HL-60 (cell line): ENCODE results near the gene CCL3.
"Not testable (repeated sequence)": the region's sequence is repeated elsewhere in the genome, so short reads cannot be mapped to it uniquely, and the experiment has no call there.

Source experiments
- DNase-seq, 2 experiments: peaks; one replicate each; pipeline ENCODE4 v3.0.0-alpha.2; 2010 to 2020; ENCODE audit warnings: low read depth in 1 of 2, low spot score in 1 of 2
- H3K27ac ChIP-seq: fragments of 250-450 bp; sonication (Bioruptor Pico); replicated peaks from 2 replicates; pipeline ENCODE4 v1.5.1; 2020; ENCODE audit warnings: mild to moderate bottlenecking, moderate library complexity
- H3K27me3 ChIP-seq: fragments of 250-450 bp; sonication (Bioruptor Pico); 2 replicates; pipeline ENCODE4 v1.5.1; 2021; ENCODE audit warnings: mild to moderate bottlenecking, moderate library complexity; ENCODE audit not compliant: insufficient read depth, poor library complexity, severe bottlenecking
- H3K4me3 ChIP-seq: replicated peaks from 2 replicates; pipeline ENCODE4 v1.5.1; 2011; ENCODE audit warnings: mild to moderate bottlenecking, control low read depth, low read length; ENCODE audit not compliant: insufficient read depth
- GABPA ChIP-seq: IDR thresholded peaks from 2 replicates; pipeline ENCODE4 v1.6.1; 2012; ENCODE audit warnings: low read depth
- POLR2AphosphoS5 ChIP-seq: IDR thresholded peaks from 2 replicates; pipeline ENCODE4 v1.6.1; 2012; ENCODE audit warnings: low read depth
- SPI1 ChIP-seq: IDR thresholded peaks from 2 replicates; pipeline ENCODE4 v1.6.1; 2012; ENCODE audit warnings: low read depth, mild to moderate bottlenecking, borderline replicate concordance
- TF ChIP-seq, protein P1 (sequence below): IDR thresholded peaks from one replicate; pipeline ENCODE4 v1.5.1; 2011; ENCODE audit warnings: low read length, control low read depth, inconsistent platforms; ENCODE audit not compliant: insufficient read depth
- TF ChIP-seq, protein P2 (sequence below): IDR thresholded peaks from 2 replicates; pipeline ENCODE4 v1.6.1; 2012; ENCODE audit warnings: low read depth; ENCODE audit not compliant: insufficient replicate concordance

The CCL3 gene

DNA sequence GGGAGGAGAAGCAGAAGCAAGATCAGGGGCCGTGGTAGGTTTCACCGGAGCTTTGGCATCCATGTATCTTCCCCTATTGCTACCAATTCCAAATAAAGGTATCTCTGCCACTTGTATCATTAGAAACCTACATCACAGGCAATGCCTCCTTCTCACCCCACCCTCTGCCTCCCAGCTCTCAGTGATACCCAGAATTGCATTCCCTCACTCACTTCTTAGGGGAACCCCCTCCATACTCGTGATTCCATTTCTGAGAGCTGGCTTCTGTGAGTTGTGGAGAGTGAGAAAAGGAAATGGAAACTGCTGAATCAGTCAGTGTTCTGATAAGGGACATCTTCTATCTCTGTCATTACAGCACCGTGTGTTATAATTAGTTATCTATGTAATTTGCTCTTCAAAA is 2.3 kb upstream of the CCL3 start:
- TF ChIP-seq, protein P1, sequence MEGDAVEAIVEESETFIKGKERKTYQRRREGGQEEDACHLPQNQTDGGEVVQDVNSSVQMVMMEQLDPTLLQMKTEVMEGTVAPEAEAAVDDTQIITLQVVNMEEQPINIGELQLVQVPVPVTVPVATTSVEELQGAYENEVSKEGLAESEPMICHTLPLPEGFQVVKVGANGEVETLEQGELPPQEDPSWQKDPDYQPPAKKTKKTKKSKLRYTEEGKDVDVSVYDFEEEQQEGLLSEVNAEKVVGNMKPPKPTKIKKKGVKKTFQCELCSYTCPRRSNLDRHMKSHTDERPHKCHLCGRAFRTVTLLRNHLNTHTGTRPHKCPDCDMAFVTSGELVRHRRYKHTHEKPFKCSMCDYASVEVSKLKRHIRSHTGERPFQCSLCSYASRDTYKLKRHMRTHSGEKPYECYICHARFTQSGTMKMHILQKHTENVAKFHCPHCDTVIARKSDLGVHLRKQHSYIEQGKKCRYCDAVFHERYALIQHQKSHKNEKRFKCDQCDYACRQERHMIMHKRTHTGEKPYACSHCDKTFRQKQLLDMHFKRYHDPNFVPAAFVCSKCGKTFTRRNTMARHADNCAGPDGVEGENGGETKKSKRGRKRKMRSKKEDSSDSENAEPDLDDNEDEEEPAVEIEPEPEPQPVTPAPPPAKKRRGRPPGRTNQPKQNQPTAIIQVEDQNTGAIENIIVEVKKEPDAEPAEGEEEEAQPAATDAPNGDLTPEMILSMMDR: no peak
- no peak for TF ChIP-seq SPI1
- no peak for TF ChIP-seq POLR2AphosphoS5
- no peak for TF ChIP-seq GABPA
- TF ChIP-seq, protein P2, sequence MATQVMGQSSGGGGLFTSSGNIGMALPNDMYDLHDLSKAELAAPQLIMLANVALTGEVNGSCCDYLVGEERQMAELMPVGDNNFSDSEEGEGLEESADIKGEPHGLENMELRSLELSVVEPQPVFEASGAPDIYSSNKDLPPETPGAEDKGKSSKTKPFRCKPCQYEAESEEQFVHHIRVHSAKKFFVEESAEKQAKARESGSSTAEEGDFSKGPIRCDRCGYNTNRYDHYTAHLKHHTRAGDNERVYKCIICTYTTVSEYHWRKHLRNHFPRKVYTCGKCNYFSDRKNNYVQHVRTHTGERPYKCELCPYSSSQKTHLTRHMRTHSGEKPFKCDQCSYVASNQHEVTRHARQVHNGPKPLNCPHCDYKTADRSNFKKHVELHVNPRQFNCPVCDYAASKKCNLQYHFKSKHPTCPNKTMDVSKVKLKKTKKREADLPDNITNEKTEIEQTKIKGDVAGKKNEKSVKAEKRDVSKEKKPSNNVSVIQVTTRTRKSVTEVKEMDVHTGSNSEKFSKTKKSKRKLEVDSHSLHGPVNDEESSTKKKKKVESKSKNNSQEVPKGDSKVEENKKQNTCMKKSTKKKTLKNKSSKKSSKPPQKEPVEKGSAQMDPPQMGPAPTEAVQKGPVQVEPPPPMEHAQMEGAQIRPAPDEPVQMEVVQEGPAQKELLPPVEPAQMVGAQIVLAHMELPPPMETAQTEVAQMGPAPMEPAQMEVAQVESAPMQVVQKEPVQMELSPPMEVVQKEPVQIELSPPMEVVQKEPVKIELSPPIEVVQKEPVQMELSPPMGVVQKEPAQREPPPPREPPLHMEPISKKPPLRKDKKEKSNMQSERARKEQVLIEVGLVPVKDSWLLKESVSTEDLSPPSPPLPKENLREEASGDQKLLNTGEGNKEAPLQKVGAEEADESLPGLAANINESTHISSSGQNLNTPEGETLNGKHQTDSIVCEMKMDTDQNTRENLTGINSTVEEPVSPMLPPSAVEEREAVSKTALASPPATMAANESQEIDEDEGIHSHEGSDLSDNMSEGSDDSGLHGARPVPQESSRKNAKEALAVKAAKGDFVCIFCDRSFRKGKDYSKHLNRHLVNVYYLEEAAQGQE: no peak
- no peak overlapping the region for H3K4me3 ChIP-seq
- DNase-seq: no peak
- H3K27ac ChIP-seq: no peak overlapping the region
- H3K27me3 ChIP-seq: no peaks in the 10 kb centered on the region

DNA sequence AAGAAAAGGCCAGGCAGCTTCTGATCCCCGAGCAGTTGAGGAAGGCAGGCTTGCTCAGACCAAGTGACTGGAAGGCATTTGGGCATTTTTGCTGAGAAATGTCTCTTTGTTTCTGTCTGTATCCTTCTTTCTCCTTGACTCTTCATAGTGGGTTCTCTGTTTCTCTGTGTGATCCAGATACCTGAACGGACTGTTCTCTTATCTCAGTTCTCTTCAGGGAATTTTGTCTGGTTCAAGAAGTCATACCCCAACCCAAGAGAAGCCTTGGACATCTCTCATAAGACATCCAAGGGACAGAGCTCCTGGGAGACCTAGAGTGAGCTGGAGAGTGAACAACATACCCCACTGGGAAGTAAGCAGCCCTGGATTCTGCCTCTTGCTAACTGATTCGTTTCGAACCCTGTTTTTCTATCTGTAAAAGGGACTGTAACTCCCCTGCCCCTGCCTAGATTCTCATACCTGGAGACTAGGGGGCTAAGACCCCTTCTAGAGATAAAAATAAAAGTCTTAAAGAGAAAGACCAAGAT is 541 bp downstream of the CCL3 start:
- TF ChIP-seq GABPA (no peak), SPI1 (no peak), POLR2AphosphoS5 (no peak)
- TF ChIP-seq, protein P1: no peak
- TF ChIP-seq, protein P2: no peak

DNA sequence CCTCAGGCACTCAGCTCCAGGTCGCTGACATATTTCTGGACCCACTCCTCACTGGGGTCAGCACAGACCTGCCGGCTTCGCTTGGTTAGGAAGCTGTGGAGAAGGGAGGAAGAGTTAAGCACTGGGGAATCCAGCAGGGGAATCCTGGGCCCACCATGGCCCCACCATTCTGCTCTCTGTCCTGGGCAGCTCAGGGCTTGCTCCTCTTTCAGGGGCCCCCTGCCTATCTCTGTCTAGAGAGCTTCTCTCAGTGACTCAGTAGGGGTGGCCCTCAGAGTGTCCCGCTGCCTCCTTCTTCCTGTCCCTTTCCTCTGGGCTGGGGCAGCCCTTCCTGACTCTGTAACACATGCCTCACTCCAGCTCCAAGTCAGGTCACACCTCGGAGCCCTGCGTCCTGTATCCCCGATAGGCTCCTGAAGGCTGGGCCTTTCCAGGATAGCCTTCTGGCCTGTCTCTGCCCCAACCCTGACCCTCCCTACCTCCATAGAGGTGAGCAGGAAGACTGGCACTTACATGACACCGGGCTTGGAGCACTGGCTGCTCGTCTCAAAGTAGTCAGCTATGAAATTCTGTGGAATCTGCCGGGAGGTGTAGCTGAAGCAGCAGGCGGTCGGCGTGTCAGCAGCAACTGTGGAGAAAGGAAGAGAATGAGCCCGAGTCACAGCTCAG is 1.1 kb downstream of the CCL3 start:
- TF ChIP-seq POLR2AphosphoS5: no peak; the same call in 1 of the 2 replicates
- TF ChIP-seq, protein P1: no peak
- TF ChIP-seq GABPA: no peak
- TF ChIP-seq, protein P2: no peak
- TF ChIP-seq SPI1: no peak
- no peak for DNase-seq
- Histone ChIP-seq H3K27me3 (no peaks in the 10 kb centered on the region), H3K27ac (no peak overlapping the region), H3K4me3 (no peak overlapping the region)

More for the DNA sequence above, 541 bp downstream of the CCL3 start:
- H3K27me3 ChIP-seq: no peaks in the 10 kb centered on the region
- H3K27ac ChIP-seq: no peak overlapping the region
- no peak for DNase-seq
- H3K4me3 ChIP-seq: no peak overlapping the region

DNA sequence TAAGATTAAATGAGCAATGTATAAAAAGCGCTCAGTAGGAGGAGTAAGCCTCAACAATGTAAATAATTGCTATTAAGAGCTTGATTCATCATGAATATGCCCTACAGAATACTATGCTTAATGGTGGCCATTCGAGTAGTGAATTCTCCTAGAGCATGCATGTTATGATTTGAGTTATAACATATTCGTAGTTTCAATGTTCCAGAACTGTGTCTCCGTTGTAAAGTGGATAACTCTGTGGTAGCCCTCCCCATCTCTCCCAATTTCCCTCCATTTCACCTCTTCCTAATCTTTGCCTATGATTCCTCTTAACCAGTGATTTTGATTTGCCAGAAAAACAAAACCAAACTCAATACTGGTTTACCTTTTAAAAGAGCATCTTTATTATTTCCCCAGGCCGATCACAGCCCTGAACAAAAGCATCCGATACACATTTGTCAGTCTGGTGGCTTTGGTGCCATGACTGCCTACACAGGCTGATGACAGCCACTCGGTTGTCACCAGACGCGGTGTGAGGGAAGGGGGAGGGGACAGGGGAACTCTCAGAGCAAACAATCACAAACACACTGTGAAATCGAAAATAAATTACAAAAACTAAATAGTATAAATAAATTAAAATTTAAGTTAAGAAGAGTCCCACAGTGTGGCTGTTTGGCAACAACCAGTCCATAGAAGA is 1.9 kb downstream of the CCL3 start:
- H3K27me3 ChIP-seq, H3K4me3 ChIP-seq, H3K27ac ChIP-seq, DNase-seq: not testable (repeated sequence)

DNA sequence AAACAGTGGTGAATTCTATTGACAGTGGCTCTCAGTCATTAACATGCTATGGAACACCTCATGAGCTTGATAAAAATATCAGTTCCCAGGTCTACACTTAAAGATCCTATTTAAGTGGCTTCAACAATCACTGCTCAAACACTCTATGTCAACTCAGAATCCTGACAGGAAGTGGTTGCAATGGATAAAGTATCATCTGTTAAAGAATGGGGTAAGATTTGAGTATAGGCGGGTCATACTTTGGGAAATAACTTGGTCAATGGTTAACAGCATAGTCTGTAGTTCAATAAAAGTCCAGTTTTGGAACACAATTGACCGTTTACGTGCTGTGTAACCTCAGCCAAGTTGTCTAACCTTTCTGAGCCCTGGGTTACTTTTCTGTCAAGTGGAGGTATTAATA is 2.5 kb downstream of the CCL3 start:
- DNase-seq, H3K27me3 ChIP-seq, H3K27ac ChIP-seq, H3K4me3 ChIP-seq: not testable (repeated sequence)
